ENCODE results near the gene RAB3IL1.

RAB3IL1 gene

DNA sequence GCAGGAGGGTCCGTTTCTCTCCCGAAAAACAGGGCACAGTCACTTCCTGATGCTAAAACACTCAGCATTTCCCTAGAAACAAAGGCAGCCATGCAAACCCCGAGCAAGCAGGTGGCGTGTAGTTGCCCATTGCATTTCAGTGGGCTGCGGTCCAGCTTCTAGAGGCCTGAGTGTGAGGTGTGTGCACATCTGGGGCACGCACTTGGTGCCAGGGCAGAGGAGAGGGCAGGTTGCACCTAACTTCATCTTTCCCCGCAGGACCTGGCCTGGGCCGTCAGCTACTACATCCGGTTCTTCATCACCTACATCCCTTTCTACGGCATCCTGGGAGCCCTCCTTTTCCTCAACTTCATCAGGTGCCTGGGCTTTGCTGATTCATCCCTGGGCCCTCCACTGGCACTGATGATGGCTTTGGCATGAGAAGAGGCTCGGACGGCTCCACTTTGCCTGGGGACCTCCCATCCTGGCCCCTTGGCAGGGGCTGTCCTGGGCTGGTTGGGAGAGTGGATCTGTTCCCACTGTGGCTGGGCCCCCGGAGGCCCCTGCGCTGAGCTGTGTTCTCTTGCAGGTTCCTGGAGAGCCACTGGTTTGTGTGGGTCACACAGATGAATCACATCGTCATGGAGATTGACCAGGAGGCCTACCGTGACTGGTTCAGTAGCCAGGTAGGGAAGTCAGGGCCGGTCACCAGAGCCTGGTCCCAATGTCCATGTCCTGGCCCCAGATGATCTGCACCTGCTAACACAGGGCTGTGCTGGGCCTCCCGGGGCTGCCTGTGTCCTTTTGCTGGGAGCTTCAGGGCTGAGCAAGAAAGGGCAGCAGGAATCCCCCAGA is 54.4 kb downstream of the RAB3IL1 start:
- DNase-seq: no peak
- TF ChIP-seq POLR2A (IDR thresholded peaks at IDR 0.05; ENCODE audit: low read length) (no peak), GATA1 (IDR thresholded peaks at IDR 0.05; ENCODE audit: low read depth, low read length) (no peak)

DNA sequence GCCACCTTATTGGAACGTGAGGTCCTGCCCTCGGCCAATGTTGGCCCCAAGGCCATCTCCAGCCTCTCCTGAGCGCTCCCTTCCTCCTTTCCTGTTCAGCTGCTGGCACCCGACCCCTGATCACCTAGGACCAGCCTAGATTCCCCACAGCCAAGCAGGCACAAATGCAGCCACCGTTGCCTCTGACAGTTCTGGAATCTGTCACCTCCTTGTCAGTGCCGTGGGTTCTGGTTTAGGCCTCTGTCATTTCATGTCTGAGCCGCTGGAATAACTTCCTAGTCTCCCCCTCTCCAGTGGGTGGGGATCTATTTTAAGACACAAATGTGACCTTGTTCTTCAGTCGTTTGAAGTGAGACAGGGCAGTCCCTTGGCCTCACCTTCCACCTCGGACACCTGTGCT is 55.7 kb downstream of the RAB3IL1 start:
- TF ChIP-seq GATA1 (IDR thresholded peaks at IDR 0.05; ENCODE audit: low read depth, low read length) (no peak), POLR2A (IDR thresholded peaks at IDR 0.05; ENCODE audit: low read length) (peak; percentile 2)
- DNase-seq: no peak

DNA sequence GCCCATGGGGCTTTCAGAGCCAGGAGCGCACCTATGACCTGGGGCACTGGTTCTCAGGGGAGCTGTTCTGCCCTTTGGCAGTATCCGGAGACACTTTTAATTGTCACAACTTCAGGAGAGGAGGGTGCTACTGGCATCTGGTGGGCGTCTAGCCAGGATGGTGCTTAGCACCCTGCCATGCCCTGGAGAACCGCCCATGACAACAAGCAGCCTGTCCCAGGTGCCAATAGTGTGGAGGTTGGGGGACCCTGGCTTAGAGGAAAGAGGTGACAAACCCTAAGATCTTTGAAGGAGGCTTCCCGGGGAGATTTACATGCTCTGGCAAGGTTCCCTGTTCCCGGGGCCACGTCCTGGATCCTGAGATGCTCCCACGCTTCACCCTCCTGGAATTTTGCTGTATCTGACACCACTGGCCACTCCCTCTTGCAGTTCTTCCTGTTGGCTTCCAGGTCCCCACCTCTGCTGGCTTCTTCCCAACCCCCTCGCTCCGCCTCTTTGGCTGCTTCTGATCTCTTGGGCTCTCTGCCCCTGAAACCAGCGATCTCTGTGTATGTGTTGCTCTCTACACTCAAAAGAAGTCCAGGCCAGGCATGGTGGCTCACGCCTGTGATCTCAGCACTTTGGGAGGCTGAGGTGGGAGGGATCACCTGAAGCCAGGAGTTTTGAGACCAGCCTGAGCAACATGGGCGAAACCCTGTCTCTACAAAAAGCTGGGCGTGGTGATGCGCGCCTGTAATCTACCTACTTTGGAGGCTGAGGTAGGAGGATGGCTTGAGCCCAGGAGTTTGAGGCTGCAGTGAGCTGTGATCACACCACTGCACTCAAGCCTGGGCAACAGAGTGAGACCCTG is 57.1 kb downstream of the RAB3IL1 start:
- TF ChIP-seq POLR2A (IDR thresholded peaks at IDR 0.05; ENCODE audit: low read length) (no peak), GATA1 (IDR thresholded peaks at IDR 0.05; ENCODE audit: low read depth, low read length) (no peak)
- DNase-seq: no peak

DNA sequence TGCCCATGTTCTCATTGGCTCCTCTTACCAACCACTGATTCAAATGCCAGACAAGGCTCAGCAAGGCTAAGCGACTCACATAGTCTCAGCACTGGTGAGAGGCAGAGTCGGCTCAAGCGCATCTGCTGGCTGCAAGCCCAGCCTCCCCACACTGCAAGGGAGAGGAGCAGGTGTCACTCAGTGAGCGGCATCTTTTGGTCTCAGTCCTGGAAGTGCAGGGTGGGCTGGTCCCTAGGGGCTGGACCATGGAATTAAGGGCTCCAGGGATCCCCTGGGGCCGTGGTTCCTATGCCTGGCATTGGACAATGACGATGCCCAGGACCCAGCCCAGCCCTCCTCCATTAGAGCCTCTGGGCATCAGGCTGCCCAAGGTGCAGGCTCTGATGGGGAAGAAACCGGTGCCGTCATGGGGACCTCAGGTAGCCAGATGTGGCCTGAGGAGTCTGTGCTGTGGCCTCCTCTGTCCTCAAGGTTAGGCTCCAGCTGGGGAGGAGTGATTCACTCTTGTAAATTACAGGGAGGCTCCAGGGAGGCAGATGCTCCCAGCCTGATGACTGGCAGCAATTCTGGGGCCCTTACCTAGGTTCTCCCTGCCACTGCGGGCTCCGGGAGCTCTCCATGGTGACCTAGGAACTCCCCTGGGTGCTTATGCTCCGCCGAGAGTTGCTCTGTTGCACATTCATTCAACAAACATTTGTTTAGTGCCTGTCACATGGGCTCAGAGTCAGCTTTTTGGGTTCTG is 61.3 kb downstream of the RAB3IL1 start:
- TF ChIP-seq GATA1 (IDR thresholded peaks at IDR 0.05; ENCODE audit: low read depth, low read length) (no peak), POLR2A (IDR thresholded peaks at IDR 0.05; ENCODE audit: low read length) (no peak)
- no peak for DNase-seq

DNA sequence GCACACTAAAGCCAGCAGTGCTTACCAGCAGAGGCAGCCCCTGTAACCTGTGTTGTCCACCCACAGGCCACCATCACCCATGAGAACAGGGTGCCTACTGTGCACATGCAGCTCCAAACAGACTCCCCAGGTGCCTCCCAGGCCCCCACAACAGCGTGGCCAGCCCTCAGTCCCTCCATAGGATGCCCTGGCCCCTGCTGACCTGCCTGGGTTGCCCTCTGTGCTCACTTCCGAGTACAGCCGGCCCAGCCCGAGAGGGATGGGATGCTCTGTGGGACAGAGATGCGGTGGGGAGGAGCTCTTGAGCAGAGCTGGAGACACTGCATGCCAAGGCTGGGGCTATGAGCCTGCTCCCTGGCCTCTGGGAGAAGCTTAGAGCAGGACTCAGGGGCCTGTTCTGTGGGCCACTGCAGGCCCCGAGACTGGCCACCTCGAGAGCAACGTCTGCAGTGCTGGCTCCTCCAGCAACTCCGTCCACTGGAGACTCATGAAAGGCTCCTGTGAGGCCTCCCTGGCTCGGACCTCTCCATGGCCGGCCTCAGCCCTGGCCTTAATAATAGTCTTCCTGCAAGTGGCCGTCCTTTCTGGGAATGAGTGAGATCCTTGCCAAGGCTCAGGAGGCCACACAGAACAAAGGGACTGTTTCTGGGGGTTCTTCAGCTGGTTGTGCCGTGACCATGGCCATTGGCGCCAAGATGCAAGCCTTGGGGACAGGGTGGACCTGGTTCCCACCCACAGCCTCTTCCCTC is 62.2 kb downstream of the RAB3IL1 start:
- TF ChIP-seq GATA1 (IDR thresholded peaks at IDR 0.05; ENCODE audit: low read depth, low read length): no peak
- TF ChIP-seq POLR2A (IDR thresholded peaks at IDR 0.05; ENCODE audit: low read length): no peak
- no peak for DNase-seq

DNA sequence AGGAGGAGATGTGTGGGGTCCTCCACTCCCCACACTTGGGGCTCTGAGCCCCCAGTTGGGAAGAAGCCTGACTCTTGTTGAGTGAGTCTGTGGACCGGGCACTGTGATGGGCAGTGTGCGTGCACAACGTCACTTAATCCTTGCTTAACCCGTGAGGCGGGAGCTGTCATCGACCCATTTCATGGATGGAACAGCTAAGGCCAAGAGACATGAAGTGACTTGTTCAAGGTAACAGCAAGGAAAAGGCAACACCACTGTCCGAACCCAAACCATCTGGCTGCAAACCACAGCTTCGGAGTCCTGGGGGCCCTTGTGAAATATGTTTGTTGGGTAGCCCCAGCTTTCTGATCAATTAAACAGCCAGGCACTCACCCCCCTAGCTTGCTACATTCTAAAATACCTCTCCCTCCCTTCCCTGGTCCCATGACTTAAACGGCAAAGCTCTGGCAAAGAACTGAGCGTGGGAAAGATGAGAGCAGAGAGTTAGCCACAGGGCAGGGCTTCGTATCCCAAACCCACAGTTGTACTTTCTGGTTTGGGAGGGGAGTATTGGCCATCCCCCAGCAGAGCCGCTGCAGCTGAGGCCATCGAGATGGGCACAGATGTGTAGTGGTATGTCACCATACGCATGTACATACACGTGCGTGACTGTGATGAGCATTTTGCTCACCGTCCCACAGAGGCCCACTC is 63.0 kb downstream of the RAB3IL1 start:
- DNase-seq: no peak
- no peak for TF ChIP-seq GATA1 (IDR thresholded peaks at IDR 0.05; ENCODE audit: low read depth, low read length)
- peak; percentile 36 for TF ChIP-seq POLR2A (IDR thresholded peaks at IDR 0.05; ENCODE audit: low read length)

DNA sequence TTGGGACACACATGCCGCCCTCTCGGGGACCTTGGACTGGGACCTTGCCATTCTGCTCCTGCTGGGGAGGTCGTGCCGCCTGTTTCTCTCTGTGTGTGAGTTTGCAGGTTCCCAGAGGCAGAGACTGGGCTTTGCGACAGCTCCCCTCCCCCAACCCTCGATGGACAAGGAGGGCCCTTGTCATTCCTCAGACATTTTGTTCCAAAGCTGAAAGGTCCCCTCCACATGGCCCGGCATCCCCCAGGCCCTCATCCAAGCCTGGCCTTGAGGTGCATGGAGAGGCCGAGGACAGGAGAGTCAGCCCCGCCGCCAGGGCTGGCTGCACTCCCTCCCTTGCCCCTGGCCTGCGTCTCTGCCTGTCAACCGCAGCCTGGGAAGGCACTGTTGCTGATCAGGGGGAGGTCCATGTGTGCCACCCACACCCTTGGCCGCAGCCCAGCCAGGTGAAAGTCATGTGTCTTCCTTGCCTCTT is 63.6 kb downstream of the RAB3IL1 start:
- TF ChIP-seq GATA1 (IDR thresholded peaks at IDR 0.05; ENCODE audit: low read depth, low read length): no peak
- TF ChIP-seq POLR2A (IDR thresholded peaks at IDR 0.05; ENCODE audit: low read length): no peak
- DNase-seq: no peak

DNA sequence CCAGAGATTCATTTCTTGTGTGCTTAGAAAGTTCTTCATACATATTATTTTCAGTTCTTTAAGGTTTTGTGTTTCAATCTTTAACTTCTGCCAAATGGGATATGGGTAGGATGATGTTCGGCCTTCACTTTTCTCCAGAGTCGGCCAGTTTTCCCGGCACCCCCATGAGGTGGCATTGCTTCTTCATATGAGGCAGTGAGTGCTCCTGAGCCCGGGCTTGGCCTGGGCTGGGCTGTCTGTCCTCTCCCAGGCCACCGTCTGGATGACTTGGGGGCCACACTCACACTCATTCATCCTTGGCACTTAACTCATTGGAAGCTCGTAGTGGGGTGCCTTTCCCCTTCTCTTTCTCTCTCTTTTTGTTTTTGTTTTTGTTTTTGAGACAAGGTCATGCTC is 65.5 kb downstream of the RAB3IL1 start:
- DNase-seq: no peak
- TF ChIP-seq GATA1 (IDR thresholded peaks at IDR 0.05; ENCODE audit: low read depth, low read length) (no peak), POLR2A (IDR thresholded peaks at IDR 0.05; ENCODE audit: low read length) (no peak)

DNA sequence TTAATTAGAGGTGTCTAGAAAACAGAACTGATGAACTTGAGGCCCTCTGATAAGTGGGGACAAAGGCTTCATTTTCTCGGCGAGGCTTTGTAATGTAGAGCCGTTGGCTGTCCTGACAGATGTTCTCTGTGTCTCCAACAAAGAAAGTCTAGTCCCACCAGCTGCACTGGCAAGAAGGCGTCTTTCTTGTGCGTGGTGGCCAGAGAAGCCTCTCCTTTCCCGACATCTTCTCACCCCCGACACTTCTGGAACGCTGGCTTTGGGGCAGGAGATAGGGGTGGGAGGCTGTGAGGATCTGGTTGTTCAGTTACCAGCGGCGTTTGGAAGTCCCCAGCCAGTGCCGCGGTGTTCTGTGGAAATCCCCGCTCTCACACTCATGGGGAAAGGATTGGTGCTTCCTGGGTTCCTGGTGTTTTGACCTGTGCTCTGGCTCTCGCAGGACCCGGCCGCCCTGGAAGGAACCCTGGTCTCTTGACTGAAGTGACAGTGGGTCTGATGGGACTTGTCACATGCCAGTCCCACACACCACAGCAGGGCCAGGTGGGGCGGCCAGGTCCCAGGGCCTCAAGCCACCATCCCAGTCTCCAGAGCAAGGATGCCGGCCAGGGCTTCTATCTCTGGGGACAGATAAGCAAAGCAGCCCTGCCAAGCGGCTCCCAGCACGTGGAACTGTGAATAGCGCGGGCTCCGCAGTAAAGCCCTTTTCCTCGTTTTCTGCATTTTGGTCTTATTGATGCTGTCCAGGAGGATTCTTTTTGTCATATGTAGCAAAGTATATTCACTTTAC is 66.1 kb downstream of the RAB3IL1 start:
- DNase-seq: no peak
- TF ChIP-seq GATA1 (IDR thresholded peaks at IDR 0.05; ENCODE audit: low read depth, low read length): no peak
- peak; percentile 26 for TF ChIP-seq POLR2A (IDR thresholded peaks at IDR 0.05; ENCODE audit: low read length)

DNA sequence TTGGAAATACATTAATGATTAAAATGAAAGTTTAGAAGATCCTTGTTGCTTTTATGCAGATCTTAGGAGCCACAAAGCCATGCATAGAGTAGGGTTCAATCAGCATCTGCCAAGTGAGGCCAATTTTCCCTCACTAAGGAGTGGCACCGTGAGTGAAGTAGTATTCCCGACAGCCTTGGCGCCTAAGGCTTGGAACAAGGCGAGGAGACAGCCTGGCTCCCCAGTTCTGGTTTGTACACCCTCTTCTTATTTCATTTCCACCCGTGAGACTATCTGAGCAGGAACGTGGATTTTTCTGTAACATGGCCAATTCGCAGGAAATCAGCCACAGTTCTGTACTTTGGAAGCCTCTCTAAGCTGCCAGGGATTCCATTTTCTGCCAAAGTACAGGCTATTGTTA is 66.7 kb downstream of the RAB3IL1 start:
- TF ChIP-seq POLR2A (IDR thresholded peaks at IDR 0.05; ENCODE audit: low read length) (no peak), GATA1 (IDR thresholded peaks at IDR 0.05; ENCODE audit: low read depth, low read length) (no peak)
- no peak for DNase-seq

DNA sequence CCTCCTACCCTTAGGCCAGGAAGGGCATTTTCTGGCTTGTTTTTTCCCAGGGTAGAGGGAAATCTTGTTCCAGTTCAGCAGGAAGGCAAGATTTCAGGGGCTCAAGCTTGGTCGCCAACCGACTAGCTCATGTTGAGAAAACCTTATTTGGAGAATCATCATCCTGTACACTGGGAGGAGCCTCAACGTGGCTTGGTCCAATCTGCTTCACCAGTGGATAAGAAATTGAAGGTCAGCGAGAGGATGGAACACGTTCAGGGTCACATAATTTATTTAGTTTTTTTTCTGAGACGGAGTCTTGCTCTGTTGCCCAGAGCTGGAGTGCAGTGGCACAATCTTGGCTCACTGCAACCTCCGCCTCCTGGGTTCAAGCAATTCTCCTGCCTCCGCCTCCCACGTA is 68.7 kb downstream of the RAB3IL1 start:
- no peak for DNase-seq
- TF ChIP-seq GATA1 (IDR thresholded peaks at IDR 0.05; ENCODE audit: low read depth, low read length): no peak
- TF ChIP-seq POLR2A (IDR thresholded peaks at IDR 0.05; ENCODE audit: low read length): no peak

Data from erythroblast (primary cell).